HFFc6 (cell line): ENCODE data around the gene TENM3. TPM values are rescaled to one million over a fixed set of nuclear protein-coding genes. Genes with fewer than 3 reads are reported as not detected.

Experiments used
- DNase-seq: peaks from one replicate; pipeline ENCODE4 v3.0.0-alpha.2; 2018
- H3K27ac Mint-ChIP-seq: 2 replicates; pipeline ENCODE4 v1.8.0; 2020; ENCODE audit warnings: mild to moderate bottlenecking, mixed read lengths
- H3K27me3 Mint-ChIP-seq: 2 replicates; pipeline ENCODE4 v1.8.0; 2021; ENCODE audit warnings: mild to moderate bottlenecking, moderate library complexity, mixed read lengths; ENCODE audit not compliant: insufficient read depth
- H3K36me3 Mint-ChIP-seq: 2 replicates; pipeline ENCODE4 v1.8.0; 2021; ENCODE audit warnings: low read depth, mixed read lengths
- H3K4me1 Mint-ChIP-seq: 2 replicates; pipeline ENCODE4 v1.8.0; 2020; ENCODE audit warnings: low read depth, mixed read lengths
- H3K4me3 Mint-ChIP-seq: 2 replicates; pipeline ENCODE4 v1.8.0; 2020; ENCODE audit warnings: mild to moderate bottlenecking, moderate library complexity, mixed read lengths
- H3K9me3 Mint-ChIP-seq: 2 replicates; pipeline ENCODE4 v1.8.0; 2020; ENCODE audit warnings: mild to moderate bottlenecking, mixed read lengths
- CTCF ChIP-seq: fragments of 200-600 bp; sonication (generic); IDR thresholded peaks from 2 replicates; pipeline ENCODE4 v1.5.0; 2021; ENCODE audit warnings: antibody characterized with exemption, mild to moderate bottlenecking
- total RNA-seq, 6 experiments: library from RNA; stranded (reverse); fragmentation: NEBNext Ultra II Directional; extraction: Animal tissue kit (Norgen Biotek cat#: 25700); gene quantifications; 2 replicates in 1 of 6; 3 replicates in 5 of 6; pipeline ENCODE4 v1.2.3, GENCODE V29; 2021

Gene TENM3
- total RNA-seq, 6 experiments from 2014 or later: 31.1 to 52.1 (median 42.0) TPM

DNA sequence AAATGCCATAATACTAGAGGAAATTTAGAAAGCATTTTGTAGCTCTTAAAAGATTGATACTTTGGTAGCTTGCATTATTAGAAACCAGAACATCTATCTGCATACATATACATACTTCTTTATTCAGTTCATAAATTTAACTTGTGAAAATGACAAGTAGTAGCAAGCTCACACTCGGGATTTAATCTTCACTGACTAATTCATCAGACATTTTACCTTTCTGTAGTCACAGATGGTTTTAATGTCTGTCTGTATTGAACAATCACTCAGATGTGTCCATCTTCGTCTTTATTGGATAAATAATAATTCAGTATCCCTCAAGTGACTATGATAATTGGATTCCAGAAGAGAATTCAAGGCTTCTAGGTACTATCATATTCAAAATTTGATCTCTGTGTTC lies 232.3 kb downstream of the TENM3 start:
- H3K4me1 Mint-ChIP-seq: peaks cover 30% of the 10 kb centered on the region
- no peaks in the 10 kb centered on the region for H3K27me3 Mint-ChIP-seq
- no peak overlapping the region for H3K4me3 Mint-ChIP-seq
- DNase-seq: no peak
- no peak overlapping the region for H3K27ac Mint-ChIP-seq
- H3K9me3 Mint-ChIP-seq: peaks cover 9% of the 10 kb centered on the region; the same call in 1 of the 2 replicates
- peaks cover 6% of the 10 kb centered on the region; the same call in 1 of the 2 replicates for H3K36me3 Mint-ChIP-seq
- TF ChIP-seq CTCF: no peak

GRCh38 chr4:182478475-182478874 lies 235.3 kb downstream of the TENM3 start:
- Mint-ChIP-seq H3K36me3 (peaks cover 1% of the 10 kb centered on the region; the same call in 1 of the 2 replicates), H3K9me3 (no peaks in the 10 kb centered on the region), H3K4me1 (peaks cover 36% of the 10 kb centered on the region), H3K4me3 (peak overlapping the region; percentile 51), H3K27me3 (no peaks in the 10 kb centered on the region; the same call in 1 of the 2 replicates), H3K27ac (no peak overlapping the region)
- DNase-seq: peak; percentile 74
- TF ChIP-seq CTCF: peak; percentile 91

DNA sequence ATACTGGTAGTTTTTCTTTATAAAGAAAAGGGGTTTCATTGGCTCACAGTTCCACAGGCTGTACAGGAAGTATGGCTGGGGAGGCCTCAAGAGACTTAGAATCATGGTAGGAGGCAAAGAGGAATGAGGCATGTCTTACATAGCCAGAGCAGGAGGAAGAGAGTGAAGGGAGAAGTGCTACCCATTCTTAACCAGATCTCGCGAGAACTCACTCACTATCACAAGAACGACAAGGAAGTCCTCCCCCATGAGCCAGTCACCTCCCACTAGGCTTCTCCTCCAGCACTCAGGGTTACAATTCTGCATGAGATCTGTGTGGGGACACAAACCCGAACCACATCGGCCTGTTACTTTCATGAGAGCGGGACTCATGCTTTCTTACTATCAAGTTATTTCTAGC lies 240.5 kb downstream of the TENM3 start:
- Mint-ChIP-seq H3K4me1 (peaks cover 27% of the 10 kb centered on the region), H3K4me3 (no peak overlapping the region), H3K27ac (no peak overlapping the region), H3K36me3 (peaks cover 22% of the 10 kb centered on the region), H3K9me3 (peaks cover 15% of the 10 kb centered on the region), H3K27me3 (no peaks in the 10 kb centered on the region; the same call in 1 of the 2 replicates)
- no peak for TF ChIP-seq CTCF
- DNase-seq: no peak

- TF ChIP-seq CTCF: no peak
- Mint-ChIP-seq H3K27me3 (no peaks in the 10 kb centered on the region), H3K9me3 (peaks cover 15% of the 10 kb centered on the region), H3K27ac (no peak overlapping the region), H3K36me3 (peaks cover 22% of the 10 kb centered on the region), H3K4me1 (peaks cover 36% of the 10 kb centered on the region), H3K4me3 (no peak overlapping the region)
- no peak for DNase-seq
Measured at GRCh38 chr4:182486881-182487280, 243.7 kb downstream of the TENM3 start.

DNA sequence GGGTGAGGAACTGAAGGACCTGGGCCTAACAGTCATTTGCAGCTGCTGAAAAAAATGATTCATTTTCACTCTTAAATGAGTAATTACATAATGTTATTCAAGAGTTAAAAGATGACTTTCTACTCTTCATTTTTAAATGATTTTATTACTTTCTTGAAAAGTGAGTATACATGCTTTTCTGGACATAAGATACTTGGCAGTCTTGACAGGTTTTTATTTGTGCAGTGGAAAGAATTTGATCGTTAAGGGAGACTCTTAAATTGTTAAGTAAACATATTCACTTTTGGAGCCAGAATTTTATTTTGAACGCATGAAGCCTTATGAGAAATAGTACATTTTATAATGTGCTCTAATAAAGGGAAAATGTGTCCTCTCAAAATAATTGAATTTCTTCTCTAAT lies 245.7 kb downstream of the TENM3 start:
- no peaks in the 10 kb centered on the region for H3K27me3 Mint-ChIP-seq
- H3K4me1 Mint-ChIP-seq: peaks cover 49% of the 10 kb centered on the region
- no peak for DNase-seq
- no peak for TF ChIP-seq CTCF
- no peak overlapping the region for H3K4me3 Mint-ChIP-seq
- H3K9me3 Mint-ChIP-seq: peaks cover 15% of the 10 kb centered on the region
- peaks cover 18% of the 10 kb centered on the region for H3K36me3 Mint-ChIP-seq
- H3K27ac Mint-ChIP-seq: no peak overlapping the region

GRCh38 chr4:182489607-182490006 lies 246.4 kb downstream of the TENM3 start:
- H3K27me3 Mint-ChIP-seq: no peaks in the 10 kb centered on the region
- H3K4me3 Mint-ChIP-seq: no peak overlapping the region
- H3K9me3 Mint-ChIP-seq: peaks cover 15% of the 10 kb centered on the region
- no peak overlapping the region for H3K27ac Mint-ChIP-seq
- DNase-seq: no peak
- H3K4me1 Mint-ChIP-seq: peaks cover 56% of the 10 kb centered on the region
- no peak for TF ChIP-seq CTCF
- peaks cover 18% of the 10 kb centered on the region for H3K36me3 Mint-ChIP-seq
